AG04450 (cell line): ENCODE measurements around the gene POLQ. TPM values are rescaled to one million over a fixed set of nuclear protein-coding genes. Genes with fewer than 3 reads are reported as not detected.
A peak's percentile ranks its signal among the peaks of the same experiment; 100 is the strongest.

Source experiments
- CTCF ChIA-PET: fragments of 300-600, 350-600 bp; formaldehyde crosslinking; extraction: SDS; loops from one replicate; lab custom pipeline; 2022; ENCODE audit warnings: antibody characterized with exemption, inconsistent platforms; lab: Charles Lee
- POLR2A ChIA-PET: fragments of 350-600 bp; formaldehyde crosslinking; extraction: SDS; loops from one replicate; lab custom pipeline; 2021; ENCODE audit warnings: antibody characterized with exemption, inconsistent platforms; lab: Yijun Ruan, JAX
- DNase-seq: peaks from one replicate; pipeline ENCODE4 v3.0.0-alpha.2; 2011; ENCODE audit warnings: low read depth, low spot score
- H3K27ac ChIP-seq: one replicate; pipeline ENCODE4 v1.5.1; 2012; ENCODE audit warnings: low read depth, low read length, control low read depth
- H3K27me3 ChIP-seq: one replicate; pipeline ENCODE4 v1.6.0; 2012; ENCODE audit warnings: low read length; ENCODE audit not compliant: control insufficient read depth, insufficient read depth
- H3K4me3 ChIP-seq: 2 replicates; pipeline ENCODE4 v1.5.1; 2011; ENCODE audit warnings: mild to moderate bottlenecking, low read depth, low read length, control low read depth
- H3K9me3 ChIP-seq: 2 replicates; pipeline ENCODE4 v1.5.1; 2012; ENCODE audit warnings: low read length; ENCODE audit not compliant: control insufficient read depth, insufficient read depth
- CTCF ChIP-seq: IDR thresholded peaks from 2 replicates; pipeline ENCODE4 v1.5.1; 2011; ENCODE audit warnings: low read depth, low read length, control low read depth, inconsistent platforms
- polyA plus RNA-seq: library from polyadenylated mRNA; depleted of rRNA; stranded (reverse); fragments of >200 nt; gene quantifications from 2 replicates; pipeline ENCODE4 v1.2.3, GENCODE V29; 2011

Gene POLQ
- polyA plus RNA-seq, 1 experiment = 1.4 TPM

- no peak overlapping the region for H3K4me3 ChIP-seq
- no peak for DNase-seq
- H3K9me3 ChIP-seq = no peaks in the 10 kb centered on the region
- H3K27ac ChIP-seq = no peak overlapping the region
- no peaks in the 10 kb centered on the region for H3K27me3 ChIP-seq
- CTCF ChIA-PET = interaction anchor here (1.3 kb wide), 1 partner anchor 11 kb away, joined by 5 read pairs; no protein-coding TSS in a partner anchor
- TF ChIP-seq CTCF = no peak
- POLR2A ChIA-PET = no interaction called here
Observed at GRCh38 chr3:121557426-121557934, 11.7 kb upstream of the POLQ start.

- Histone ChIP-seq H3K27ac (no peak overlapping the region), H3K4me3 (no peak overlapping the region), H3K27me3 (no peaks in the 10 kb centered on the region), H3K9me3 (no peaks in the 10 kb centered on the region)
- DNase-seq = no peak
- ChIA-PET CTCF (interaction anchor here (0.6 to 1.0 kb wide), 2 partner anchors 831 to 917 kb away, joined by 3 read pairs; partner anchors contain the start of gene FAM162A), POLR2A (interaction anchor here (0.7 kb wide), 1 partner anchor 62 kb away, joined by 8 read pairs; no protein-coding TSS in a partner anchor)
- no peak for TF ChIP-seq CTCF
Observed at GRCh38 chr3:121552797-121553196, 7.0 kb upstream of the POLQ start.

- no peak for DNase-seq
- Histone ChIP-seq H3K4me3 (peak overlapping the region; percentile 20; the same call in 1 of the 2 replicates), H3K27me3 (no peaks in the 10 kb centered on the region), H3K27ac (no peak overlapping the region), H3K9me3 (no peaks in the 10 kb centered on the region)
- no peak for TF ChIP-seq CTCF
- CTCF ChIA-PET = interaction anchor here (1.0 kb wide), 1 partner anchor 832 kb away, joined by 3 read pairs; the partner anchor contains the start of gene FAM162A
- POLR2A ChIA-PET = interaction anchor here (0.6 kb wide), 1 partner anchor 1647 kb away, joined by 5 read pairs; no protein-coding TSS in a partner anchor
Observed at GRCh38 chr3:121552379-121552778, 6.6 kb upstream of the POLQ start.

- Histone ChIP-seq H3K4me3 (peak overlapping the region; percentile 82), H3K27me3 (no peaks in the 10 kb centered on the region), H3K27ac (no peak overlapping the region), H3K9me3 (no peaks in the 10 kb centered on the region; the same call in 1 of the 2 replicates)
- POLR2A ChIA-PET = no interaction called here
- TF ChIP-seq CTCF = no peak
- DNase-seq = no peak
- CTCF ChIA-PET = interaction anchor here (0.6 to 3.2 kb wide), 4 partner anchors 451 to 755 kb away, joined by 3 to 41 read pairs (median 20); no protein-coding TSS in a partner anchor
Observed at GRCh38 chr3:121545049-121545573, 677 bp downstream of the POLQ start.

GRCh38 chr3:121542924-121543323 is 2.9 kb downstream of the POLQ start:
- TF ChIP-seq CTCF = no peak
- Histone ChIP-seq H3K27me3 (no peaks in the 10 kb centered on the region), H3K4me3 (no peak overlapping the region), H3K9me3 (no peaks in the 10 kb centered on the region; the same call in 1 of the 2 replicates), H3K27ac (no peak overlapping the region)
- no peak for DNase-seq
- CTCF ChIA-PET = no interaction called here
- POLR2A ChIA-PET = no interaction called here
